Measurements from ENCODE around the gene NPM3.

DNA sequence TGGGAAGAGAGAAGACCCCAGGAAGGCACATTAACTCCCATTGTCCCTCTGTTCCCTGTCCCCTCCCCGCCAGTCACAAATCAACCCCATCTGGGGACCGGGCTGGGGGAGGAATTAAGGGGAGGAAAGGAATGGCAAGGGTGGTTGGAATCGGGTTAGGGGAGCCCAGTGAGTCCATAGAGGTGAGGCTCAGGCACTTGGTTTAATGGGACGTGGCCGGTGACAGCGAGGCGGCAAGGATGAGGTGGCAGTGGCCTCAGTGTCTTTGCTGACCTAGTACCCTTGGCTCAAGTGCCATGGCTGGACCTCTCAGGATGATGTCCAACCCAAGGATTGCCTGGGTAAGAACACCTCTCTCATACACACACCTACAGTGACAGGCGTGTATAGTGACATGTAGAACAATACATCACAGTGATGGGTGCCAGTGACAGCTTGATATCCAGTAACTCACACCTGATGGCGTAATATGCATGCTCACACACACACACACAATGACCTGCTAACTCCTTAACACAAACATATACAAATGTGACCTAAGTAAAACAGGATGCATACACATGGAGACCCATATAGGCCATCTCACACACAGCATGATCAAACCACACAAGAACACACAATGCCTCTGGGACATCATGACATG is 48.0 kb upstream of the NPM3 start:
- TF ChIP-seq, protein P1, sequence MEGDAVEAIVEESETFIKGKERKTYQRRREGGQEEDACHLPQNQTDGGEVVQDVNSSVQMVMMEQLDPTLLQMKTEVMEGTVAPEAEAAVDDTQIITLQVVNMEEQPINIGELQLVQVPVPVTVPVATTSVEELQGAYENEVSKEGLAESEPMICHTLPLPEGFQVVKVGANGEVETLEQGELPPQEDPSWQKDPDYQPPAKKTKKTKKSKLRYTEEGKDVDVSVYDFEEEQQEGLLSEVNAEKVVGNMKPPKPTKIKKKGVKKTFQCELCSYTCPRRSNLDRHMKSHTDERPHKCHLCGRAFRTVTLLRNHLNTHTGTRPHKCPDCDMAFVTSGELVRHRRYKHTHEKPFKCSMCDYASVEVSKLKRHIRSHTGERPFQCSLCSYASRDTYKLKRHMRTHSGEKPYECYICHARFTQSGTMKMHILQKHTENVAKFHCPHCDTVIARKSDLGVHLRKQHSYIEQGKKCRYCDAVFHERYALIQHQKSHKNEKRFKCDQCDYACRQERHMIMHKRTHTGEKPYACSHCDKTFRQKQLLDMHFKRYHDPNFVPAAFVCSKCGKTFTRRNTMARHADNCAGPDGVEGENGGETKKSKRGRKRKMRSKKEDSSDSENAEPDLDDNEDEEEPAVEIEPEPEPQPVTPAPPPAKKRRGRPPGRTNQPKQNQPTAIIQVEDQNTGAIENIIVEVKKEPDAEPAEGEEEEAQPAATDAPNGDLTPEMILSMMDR (IDR thresholded peaks at IDR 0.05) = no peak
- no peak for TF ChIP-seq POLR2A (IDR thresholded peaks at IDR 0.05)
- no peak for TF ChIP-seq POLR2AphosphoS5 (IDR thresholded peaks at IDR 0.05)
- TF ChIP-seq EP300 (IDR thresholded peaks at IDR 0.05) = no peak
